DMS153 (cell line): ENCODE results near the gene CD274.
"Not testable (repeated sequence)": the region's sequence is repeated elsewhere in the genome, so short reads cannot be mapped to it uniquely, and the experiment has no call there.

Experiments
- DNase-seq: peaks from one replicate; lab custom pipeline; 2025; lab: John Stamatoyannopoulos, UW

CD274 gene

DNA sequence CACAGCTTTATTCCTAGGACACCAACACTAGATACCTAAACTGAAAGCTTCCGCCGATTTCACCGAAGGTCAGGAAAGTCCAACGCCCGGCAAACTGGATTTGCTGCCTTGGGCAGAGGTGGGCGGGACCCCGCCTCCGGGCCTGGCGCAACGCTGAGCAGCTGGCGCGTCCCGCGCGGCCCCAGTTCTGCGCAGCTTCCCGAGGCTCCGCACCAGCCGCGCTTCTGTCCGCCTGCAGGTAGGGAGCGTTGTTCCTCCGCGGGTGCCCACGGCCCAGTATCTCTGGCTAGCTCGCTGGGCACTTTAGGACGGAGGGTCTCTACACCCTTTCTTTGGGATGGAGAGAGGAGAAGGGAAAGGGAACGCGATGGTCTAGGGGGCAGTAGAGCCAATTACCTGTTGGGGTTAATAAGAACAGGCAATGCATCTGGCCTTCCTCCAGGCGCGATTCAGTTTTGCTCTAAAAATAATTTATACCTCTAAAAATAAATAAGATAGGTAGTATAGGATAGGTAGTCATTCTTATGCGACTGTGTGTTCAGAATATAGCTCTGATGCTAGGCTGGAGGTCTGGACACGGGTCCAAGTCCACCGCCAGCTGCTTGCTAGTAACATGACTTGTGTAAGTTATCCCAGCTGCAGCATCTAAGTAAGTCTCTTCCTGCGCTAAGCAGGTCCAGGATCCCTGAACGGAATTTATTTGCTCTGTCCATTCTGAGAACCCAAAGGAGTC, at the start of gene CD274:
CD274 (plus strand) TSS at position 184 of the 733 bp plus-strand sequence. CDS start 5,572 bp downstream, outside the sequence.
- peak; percentile 87 for DNase-seq

- no peak for DNase-seq
Measured at GRCh38 chr9:5402217-5402616, 48.1 kb upstream of the CD274 start.

GRCh38 chr9:5408596-5408995, 41.7 kb upstream of the CD274 start:
- DNase-seq: no peak

DNA sequence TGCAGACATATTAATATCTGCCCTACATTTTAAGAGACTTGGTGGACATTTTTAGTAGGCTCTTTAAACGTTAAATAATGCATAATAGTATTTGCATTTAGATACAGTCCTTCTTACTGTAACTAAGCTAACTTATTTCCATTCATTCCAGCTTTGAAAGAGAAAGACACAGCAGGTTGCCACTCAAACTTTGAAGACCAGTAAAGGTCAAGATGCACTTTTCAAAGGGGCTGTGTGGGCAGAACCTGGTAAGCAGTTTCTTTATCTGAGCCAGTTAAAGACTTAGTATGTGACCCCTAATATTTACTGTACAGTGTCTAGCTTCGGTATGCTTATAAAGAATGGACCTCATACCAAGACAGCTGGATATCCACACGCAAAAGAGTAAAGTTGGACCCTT, 33.4 kb upstream of the CD274 start:
- DNase-seq: no peak

GRCh38 chr9:5418481-5418880, 31.9 kb upstream of the CD274 start:
- no peak for DNase-seq

DNA sequence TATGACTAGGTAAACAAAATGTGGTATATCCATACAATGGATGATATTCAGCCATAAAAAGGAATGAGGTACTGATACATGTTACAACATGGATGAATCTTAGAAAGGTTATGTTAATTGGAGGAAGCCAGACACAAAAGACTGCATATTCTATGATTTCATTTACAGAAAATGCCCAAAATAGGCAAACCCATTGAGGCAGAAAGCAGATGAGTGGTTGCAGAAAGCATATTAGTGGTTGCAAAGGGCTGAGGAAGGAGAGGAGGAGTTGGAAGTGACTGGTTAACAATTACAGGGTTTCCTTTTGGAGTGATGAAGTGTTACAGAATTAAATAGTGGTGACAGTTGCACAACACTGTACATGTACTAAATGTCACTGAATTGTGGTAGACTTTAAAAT, 30.4 kb upstream of the CD274 start:
- DNase-seq: no peak

DNA sequence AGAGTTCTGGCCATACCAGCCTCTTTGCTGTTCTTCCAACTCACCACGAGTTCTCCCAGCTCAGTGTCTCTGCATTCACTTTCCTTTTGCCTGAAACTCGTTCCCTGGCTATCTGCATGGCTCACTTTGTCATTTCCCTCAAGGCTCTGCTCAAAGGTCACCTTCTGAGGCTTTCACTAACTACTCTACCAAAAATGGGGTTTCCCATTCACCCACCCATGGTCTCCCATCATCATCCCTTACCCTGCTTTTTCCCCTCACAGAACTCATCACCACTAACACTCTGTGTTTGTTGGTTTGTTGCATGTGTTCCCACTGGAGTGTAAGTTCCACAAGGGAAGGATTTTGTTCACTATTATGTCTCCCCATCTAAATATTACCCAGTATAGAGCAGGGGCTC, 29.2 kb upstream of the CD274 start:
- no peak for DNase-seq

- no peak for DNase-seq
Measured at GRCh38 chr9:5422276-5422675, 28.1 kb upstream of the CD274 start.

DNA sequence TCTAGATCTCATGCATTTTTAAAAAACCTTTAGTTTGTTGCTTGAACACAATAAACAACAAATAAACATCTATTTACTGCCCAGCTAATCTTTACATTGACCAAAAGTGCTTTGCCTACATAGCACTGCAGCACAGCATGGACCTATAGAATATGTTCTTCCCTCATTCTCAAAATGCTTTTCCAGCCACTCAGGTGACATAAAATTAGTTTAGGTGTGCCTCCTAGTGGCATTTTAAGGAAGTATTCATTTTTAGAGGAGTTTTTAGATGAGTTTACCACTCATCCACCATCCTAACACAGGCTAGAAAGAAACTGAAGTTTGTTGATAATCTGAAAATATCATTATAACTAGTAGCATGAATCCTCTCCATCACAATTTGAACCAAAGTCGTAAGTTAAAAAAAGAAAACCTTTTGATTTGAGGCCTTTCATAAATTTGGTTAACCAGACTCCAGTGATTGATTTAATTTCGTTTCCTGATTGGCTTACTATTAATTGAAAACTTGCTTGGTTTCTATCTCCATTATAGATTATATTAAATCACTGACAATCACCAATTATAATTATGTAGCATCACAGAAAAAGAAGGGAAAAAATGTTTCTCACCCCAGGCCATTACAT, 25.2 kb upstream of the CD274 start:
- DNase-seq: peak; percentile 2

GRCh38 chr9:5427005-5427404, 23.3 kb upstream of the CD274 start:
- DNase-seq: no peak

DNA sequence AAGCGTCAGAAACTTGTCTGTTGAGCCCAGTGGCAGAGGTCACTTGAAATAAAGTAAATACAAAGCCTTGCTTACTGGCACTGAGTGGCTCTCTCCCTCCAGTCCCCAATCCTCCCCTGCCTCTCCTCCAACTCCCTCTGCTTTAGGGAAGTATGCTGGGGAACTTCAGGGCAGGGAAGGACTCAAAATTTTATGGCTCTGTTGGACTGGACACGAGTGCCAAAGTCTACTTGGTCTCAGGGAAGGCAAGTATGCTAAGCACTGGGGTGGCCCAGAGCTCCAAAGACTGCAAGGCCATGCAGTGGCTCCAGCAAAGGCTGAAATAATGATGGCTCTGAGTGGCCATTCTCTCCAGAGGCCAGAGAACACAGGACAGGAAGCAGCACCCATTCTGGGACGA, 22.2 kb upstream of the CD274 start:
- DNase-seq: no peak

DNA sequence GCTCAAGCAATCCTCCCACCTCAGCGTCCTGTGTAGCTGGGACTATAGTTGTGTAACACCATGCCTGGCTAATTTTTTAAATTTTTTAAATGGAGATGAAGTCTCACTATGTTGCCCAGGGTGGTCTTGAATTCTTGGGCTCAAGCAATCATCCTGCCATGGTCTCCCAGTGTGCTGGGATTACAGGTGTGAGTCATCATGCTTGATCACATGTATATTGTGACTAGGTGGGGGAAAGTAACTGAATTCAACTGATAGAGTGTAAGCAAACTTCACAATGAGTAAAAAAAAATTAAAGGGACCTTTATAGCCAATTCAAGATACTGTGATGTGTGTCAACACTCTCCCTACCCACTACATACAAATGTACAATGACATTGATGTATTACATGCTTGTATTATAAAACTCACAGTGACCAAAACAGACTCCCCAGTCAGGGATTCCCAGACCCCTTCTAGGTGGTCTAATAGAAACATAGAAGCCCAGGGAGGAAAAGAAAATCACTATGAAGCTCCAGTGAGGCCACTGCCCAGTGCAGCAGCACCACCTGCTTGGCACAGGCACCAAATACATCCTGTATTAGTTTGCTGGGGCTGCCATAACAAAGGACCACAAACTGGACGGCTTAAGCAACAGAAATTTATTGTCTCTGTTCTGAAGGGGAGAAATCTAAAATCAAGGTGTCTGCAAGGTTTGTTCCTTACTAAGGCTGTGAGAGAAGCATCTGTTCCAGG, 21.4 kb upstream of the CD274 start:
- no peak for DNase-seq

GRCh38 chr9:5429873-5430564, 20.3 kb upstream of the CD274 start:
- DNase-seq: no peak

GRCh38 chr9:5430912-5431311, 19.4 kb upstream of the CD274 start:
- DNase-seq: no peak

DNA sequence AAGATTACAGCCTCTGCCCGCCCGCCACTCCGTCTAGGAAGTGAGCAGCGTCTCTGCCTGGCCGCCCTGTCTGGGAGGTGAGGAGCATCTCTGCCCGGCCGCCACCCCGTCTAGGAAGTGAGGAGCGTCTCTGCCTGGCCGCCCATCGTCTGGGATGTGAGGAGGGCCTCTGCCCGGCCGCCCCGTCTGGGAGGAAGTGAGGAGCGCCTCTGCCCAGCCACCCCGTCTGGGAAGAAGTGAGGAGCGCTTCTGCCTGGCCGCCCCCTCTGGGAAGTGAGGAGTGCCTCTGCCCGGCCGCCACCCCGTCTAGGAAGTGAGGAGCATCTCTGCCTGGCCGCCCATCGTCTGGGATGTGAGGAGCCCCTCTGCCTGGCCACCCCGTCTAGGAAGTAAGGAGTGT, 17.5 kb upstream of the CD274 start:
- not testable (repeated sequence) for DNase-seq

- DNase-seq: not testable (repeated sequence)
Measured at GRCh38 chr9:5433328-5433727, 17.0 kb upstream of the CD274 start.

DNA sequence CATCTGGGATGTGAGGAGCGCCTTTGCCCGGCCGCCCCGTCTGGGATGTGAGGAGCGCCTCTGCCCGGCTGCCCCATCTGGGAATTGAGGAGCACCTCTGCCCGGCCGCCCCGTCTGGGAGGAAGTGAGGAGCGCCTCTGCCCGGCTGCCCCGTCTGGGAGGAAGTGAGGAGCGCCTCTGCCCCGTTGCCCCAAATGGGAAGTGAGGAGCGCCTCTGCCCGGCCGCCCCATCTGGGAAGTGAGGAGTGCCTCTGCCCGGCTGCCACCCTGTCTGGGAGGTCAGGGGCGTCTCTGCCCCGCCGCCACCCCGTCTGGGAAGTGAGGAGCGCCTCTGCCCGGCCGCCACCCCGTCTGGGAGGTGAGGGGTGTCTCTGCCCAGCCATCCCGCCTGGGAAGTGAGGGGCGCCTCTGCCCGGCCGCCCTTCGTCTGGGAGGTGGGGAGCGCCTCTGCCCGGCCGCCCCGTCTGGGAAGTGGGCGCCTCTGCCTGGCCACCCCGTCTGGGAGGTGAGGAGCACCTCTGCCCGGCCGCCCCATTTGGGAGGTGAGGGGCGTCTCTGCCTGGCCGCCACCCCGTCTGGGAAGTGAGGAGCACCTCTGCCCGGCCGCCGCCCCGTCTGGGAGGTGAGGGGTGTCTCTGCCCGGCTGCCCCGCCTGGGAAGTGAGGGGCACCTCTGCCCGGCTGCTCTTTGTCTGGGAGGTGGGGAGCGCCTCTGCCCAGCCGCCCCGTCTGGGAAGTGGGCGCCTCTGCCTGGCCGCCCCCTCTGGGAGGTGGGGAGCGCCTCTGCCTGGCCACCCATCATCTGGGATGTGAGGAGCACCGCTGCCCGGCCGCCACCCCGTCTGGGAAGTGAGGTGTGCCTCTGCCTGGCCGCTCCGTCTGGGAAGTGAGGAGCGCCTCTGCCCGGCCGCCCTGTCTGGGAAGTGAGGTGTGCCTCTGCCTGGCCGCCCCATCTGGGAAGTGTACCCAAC, 16.2 kb upstream of the CD274 start:
- not testable (repeated sequence) for DNase-seq

- DNase-seq: peak; percentile 14
Measured at GRCh38 chr9:5435912-5436311, 14.4 kb upstream of the CD274 start.

DNA sequence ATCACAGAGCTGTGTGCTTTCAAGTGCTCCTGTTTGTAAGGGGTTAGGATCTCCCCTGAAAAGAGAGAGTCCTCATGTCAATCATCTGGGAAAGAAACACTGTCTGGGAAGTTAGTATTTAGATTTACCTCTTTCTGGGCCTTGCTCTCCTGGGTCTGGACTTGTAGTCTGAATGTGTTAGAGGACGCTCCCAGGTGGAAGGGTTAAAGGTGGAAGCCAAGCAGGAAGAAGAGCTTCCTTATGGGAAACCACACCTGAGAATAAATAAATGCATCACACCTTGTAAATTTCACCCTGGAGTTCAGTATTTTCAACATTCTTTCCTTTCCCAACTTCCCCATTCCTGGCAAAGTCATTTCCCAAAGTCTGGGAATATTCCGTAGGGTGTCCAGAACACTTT, 13.9 kb upstream of the CD274 start:
- no peak for DNase-seq

- DNase-seq: peak; percentile 89
Measured at GRCh38 chr9:5437254-5438216, 12.8 kb upstream of the CD274 start, which contains the start of gene PLGRKT. Gene PLGRKT, minus strand, starts transcription at chr9:5437925. Its CDS starts 5,948 bp downstream, at chr9:5431977.
